ENCODE results near the gene CHRNA7. TPM values are rescaled to one million over a fixed set of nuclear protein-coding genes. Genes with fewer than 3 reads are reported as not detected.

Gene CHRNA7
- polyA plus RNA-seq, 3 donors = 1.2 to 2.6 (median 1.8) TPM

DNA sequence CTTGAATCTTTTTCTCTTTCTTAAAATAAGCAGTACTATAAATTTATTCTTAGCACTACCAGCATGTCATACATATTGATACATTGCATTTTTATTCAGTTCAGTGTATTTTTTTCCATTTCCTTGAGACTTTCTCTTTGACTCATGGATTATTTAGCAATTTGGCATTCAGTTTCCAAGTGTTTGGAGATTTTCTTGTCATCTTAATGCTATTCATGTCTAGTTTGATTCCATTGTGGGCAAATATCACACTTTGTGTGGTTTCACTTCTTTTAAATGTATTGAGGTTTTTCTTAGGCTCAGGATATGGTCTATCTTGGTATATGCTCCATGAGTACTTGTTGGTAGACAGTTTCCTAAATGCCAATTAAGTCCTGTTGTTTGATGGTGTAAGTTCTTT, 99.5 kb downstream of the CHRNA7 start:
- no peak for TF ChIP-seq CTCF (IDR thresholded peaks at IDR 0.05)
- no peak overlapping the region for H2AFZ ChIP-seq (ENCODE audit: insufficient read depth, low read depth, low read length, poor library complexity, severe bottlenecking)
- H3K27me3 Mint-ChIP-seq (ENCODE audit: low read depth in 3 of 3) = peaks cover 3 to 8% (median 4%) of the 10 kb centered on the region in 3 donors
- no peaks in the 10 kb centered on the region for H3K9me3 ChIP-seq (replicated peaks in 1 of 2; ENCODE audit: control insufficient read depth in 1 of 2, insufficient read depth in 1 of 2, low read length in 2 of 2)
- no peak overlapping the region for H3K27ac Mint-ChIP-seq
- H3K36me3 Mint-ChIP-seq = no peaks in the 10 kb centered on the region
- no peaks in the 10 kb centered on the region for H3K79me2 ChIP-seq (ENCODE audit: insufficient read depth, low read length)
- no peaks in the 10 kb centered on the region for H3K27me3 ChIP-seq (ENCODE audit: control insufficient read depth in 2 of 2, insufficient read depth in 2 of 2, low read length in 2 of 2)
- no peak overlapping the region for H3K4me3 Mint-ChIP-seq
- intact Hi-C loops (cut with micrococcal nuclease) = no loop called here
- no peaks in the 10 kb centered on the region for H3K36me3 ChIP-seq (replicated peaks in 1 of 2; ENCODE audit: control insufficient read depth in 1 of 2, insufficient read depth in 2 of 2, low read length in 2 of 2)
- DNase-seq = no peak
- H3K4me2 ChIP-seq (replicated peaks; ENCODE audit: extremely low read depth, low read length, poor library complexity, severe bottlenecking) = no peak overlapping the region
- no peaks in the 10 kb centered on the region for H3K4me1 Mint-ChIP-seq
- no peak overlapping the region for H3K4me3 ChIP-seq (replicated peaks in 1 of 3; ENCODE audit: low read depth in 2 of 3, low read length in 3 of 3)
- no peak overlapping the region for H3K27ac ChIP-seq (ENCODE audit: low read depth in 1 of 2, low read length in 2 of 2)
- H3K9ac ChIP-seq (ENCODE audit: insufficient read depth, low read length, poor library complexity, severe bottlenecking) = no peak overlapping the region
- peaks cover 0 to 6% (median 0%) of the 10 kb centered on the region in 7 donors for H3K9me3 Mint-ChIP-seq
- no peaks in the 10 kb centered on the region for H4K20me1 ChIP-seq (ENCODE audit: insufficient read depth, low read length)
- no peaks in the 10 kb centered on the region for H3K4me1 ChIP-seq (ENCODE audit: control insufficient read depth in 1 of 2, insufficient read depth in 2 of 2, low read length in 2 of 2)

GRCh38 chr15:32130823-32131222, 100.5 kb downstream of the CHRNA7 start:
- no peak overlapping the region for H2AFZ ChIP-seq (ENCODE audit: insufficient read depth, low read depth, low read length, poor library complexity, severe bottlenecking)
- no peaks in the 10 kb centered on the region for H3K4me1 ChIP-seq (ENCODE audit: control insufficient read depth in 1 of 2, insufficient read depth in 2 of 2, low read length in 2 of 2)
- intact Hi-C loops (cut with micrococcal nuclease) = no loop called here
- Mint-ChIP-seq H3K27ac (no peak overlapping the region), H3K36me3 (no peaks in the 10 kb centered on the region), H3K9me3 (peaks cover 0 to 6% (median 0%) of the 10 kb centered on the region in 7 donors), H3K27me3 (ENCODE audit: low read depth in 3 of 3) (peaks cover 3 to 5% (median 4%) of the 10 kb centered on the region in 3 donors), H3K4me1 (no peaks in the 10 kb centered on the region), H3K4me3 (no peak overlapping the region)
- H3K79me2 ChIP-seq (ENCODE audit: insufficient read depth, low read length) = no peaks in the 10 kb centered on the region
- H3K9me3 ChIP-seq (replicated peaks in 1 of 2; ENCODE audit: control insufficient read depth in 1 of 2, insufficient read depth in 1 of 2, low read length in 2 of 2) = no peaks in the 10 kb centered on the region
- no peak overlapping the region for H3K4me3 ChIP-seq (replicated peaks in 1 of 3; ENCODE audit: low read depth in 2 of 3, low read length in 3 of 3)
- no CpG with 5 or more reads among the region's 3 CpGs for WGBS (ENCODE audit: insufficient coverage)
- TF ChIP-seq CTCF (IDR thresholded peaks at IDR 0.05) = no peak
- no peaks in the 10 kb centered on the region for H3K27me3 ChIP-seq (ENCODE audit: control insufficient read depth in 2 of 2, insufficient read depth in 2 of 2, low read length in 2 of 2)
- H3K4me2 ChIP-seq (replicated peaks; ENCODE audit: extremely low read depth, low read length, poor library complexity, severe bottlenecking) = no peak overlapping the region
- no peaks in the 10 kb centered on the region for H4K20me1 ChIP-seq (ENCODE audit: insufficient read depth, low read length)
- DNase-seq = no peak
- no peak overlapping the region for H3K9ac ChIP-seq (ENCODE audit: insufficient read depth, low read length, poor library complexity, severe bottlenecking)
- no peaks in the 10 kb centered on the region for H3K36me3 ChIP-seq (replicated peaks in 1 of 2; ENCODE audit: control insufficient read depth in 1 of 2, insufficient read depth in 2 of 2, low read length in 2 of 2)
- H3K27ac ChIP-seq (ENCODE audit: low read depth in 1 of 2, low read length in 2 of 2) = no peak overlapping the region
